IMR-90 (cell line): ENCODE data around the gene SLAMF7.

Experiments used
- CEBPB ChIP-seq: IDR thresholded peaks from 2 replicates; pipeline ENCODE4 v1.6.1; 2012; ENCODE audit warnings: low read depth, low read length, improper control_type of control experiment
- MXI1 ChIP-seq: IDR thresholded peaks from 2 replicates; pipeline ENCODE4 v1.6.1; 2012; ENCODE audit warnings: low read depth, mild to moderate bottlenecking, low read length, moderate library complexity, borderline replicate concordance
- POLR2A ChIP-seq: IDR thresholded peaks from 2 replicates; pipeline ENCODE4 v1.6.1; 2012; ENCODE audit warnings: mild to moderate bottlenecking, low read depth, low read length
- RAD21 ChIP-seq: IDR thresholded peaks from 2 replicates; pipeline ENCODE4 v1.6.1; 2012; ENCODE audit warnings: low read length, improper control_type of control experiment
- RCOR1 ChIP-seq: IDR thresholded peaks from 2 replicates; pipeline ENCODE4 v1.6.1; 2012; ENCODE audit warnings: mild to moderate bottlenecking, low read length, improper control_type of control experiment; ENCODE audit not compliant: insufficient replicate concordance
- RFX5 ChIP-seq: IDR thresholded peaks from 2 replicates; pipeline ENCODE4 v1.8.0; 2012; ENCODE audit warnings: low read depth, mild to moderate bottlenecking, low read length, moderate library complexity
- USF2 ChIP-seq: fragments of 150-350 bp; IDR thresholded peaks from 2 replicates; pipeline ENCODE4 v1.6.1; 2017; ENCODE audit warnings: mild to moderate bottlenecking, antibody characterized with exemption, low read length, low read depth
- TF ChIP-seq, protein P1 (sequence below): conservative IDR thresholded peaks from 2 replicates; pipeline ENCODE4 v1.5.1; 2012; ENCODE audit warnings: mild to moderate bottlenecking, low read depth, low read length, improper control_type of control experiment
- TF ChIP-seq, protein P2 (sequence below): fragments of 150-350 bp; IDR thresholded peaks from 2 replicates; pipeline ENCODE4 v1.6.1; 2016; ENCODE audit warnings: low read depth, mild to moderate bottlenecking, low read length, moderate library complexity, borderline replicate concordance

DNA sequence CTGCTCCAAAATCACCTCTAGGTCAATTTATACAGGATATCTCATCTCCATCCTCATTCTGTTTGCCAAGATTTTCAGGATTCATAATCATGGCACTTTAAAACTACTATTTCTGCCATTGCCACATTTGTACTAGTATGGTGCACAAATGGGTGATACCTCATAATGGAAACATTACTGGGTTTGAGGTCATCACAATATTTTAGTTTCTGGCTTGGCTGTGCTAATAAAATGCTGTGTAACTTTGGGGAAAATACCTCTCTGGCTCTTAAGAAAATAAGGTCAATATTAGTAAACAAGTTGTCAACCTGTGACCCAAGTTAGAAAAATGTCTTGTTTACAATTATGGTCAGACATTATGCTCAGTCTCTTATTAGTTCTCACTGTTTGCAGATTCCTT is 4.7 kb upstream of the SLAMF7 start:
- TF ChIP-seq RCOR1, result no peak
- no peak for TF ChIP-seq RFX5
- TF ChIP-seq CEBPB, result no peak
- TF ChIP-seq, protein P1, sequence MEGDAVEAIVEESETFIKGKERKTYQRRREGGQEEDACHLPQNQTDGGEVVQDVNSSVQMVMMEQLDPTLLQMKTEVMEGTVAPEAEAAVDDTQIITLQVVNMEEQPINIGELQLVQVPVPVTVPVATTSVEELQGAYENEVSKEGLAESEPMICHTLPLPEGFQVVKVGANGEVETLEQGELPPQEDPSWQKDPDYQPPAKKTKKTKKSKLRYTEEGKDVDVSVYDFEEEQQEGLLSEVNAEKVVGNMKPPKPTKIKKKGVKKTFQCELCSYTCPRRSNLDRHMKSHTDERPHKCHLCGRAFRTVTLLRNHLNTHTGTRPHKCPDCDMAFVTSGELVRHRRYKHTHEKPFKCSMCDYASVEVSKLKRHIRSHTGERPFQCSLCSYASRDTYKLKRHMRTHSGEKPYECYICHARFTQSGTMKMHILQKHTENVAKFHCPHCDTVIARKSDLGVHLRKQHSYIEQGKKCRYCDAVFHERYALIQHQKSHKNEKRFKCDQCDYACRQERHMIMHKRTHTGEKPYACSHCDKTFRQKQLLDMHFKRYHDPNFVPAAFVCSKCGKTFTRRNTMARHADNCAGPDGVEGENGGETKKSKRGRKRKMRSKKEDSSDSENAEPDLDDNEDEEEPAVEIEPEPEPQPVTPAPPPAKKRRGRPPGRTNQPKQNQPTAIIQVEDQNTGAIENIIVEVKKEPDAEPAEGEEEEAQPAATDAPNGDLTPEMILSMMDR, result no peak
- TF ChIP-seq MXI1, result no peak
- TF ChIP-seq RAD21, result no peak
- no peak for TF ChIP-seq POLR2A
- TF ChIP-seq USF2, result no peak
- TF ChIP-seq, protein P2, sequence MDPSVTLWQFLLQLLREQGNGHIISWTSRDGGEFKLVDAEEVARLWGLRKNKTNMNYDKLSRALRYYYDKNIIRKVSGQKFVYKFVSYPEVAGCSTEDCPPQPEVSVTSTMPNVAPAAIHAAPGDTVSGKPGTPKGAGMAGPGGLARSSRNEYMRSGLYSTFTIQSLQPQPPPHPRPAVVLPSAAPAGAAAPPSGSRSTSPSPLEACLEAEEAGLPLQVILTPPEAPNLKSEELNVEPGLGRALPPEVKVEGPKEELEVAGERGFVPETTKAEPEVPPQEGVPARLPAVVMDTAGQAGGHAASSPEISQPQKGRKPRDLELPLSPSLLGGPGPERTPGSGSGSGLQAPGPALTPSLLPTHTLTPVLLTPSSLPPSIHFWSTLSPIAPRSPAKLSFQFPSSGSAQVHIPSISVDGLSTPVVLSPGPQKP, result no peak
